Raji (cell line): ENCODE data around the gene FER1L5.

Source experiments
- POLR2A ChIP-seq: IDR thresholded peaks from 2 replicates; pipeline ENCODE4 v1.6.1; 2011; ENCODE audit warnings: low read depth, low read length, control low read depth; ENCODE audit not compliant: insufficient read depth

FER1L5 gene

DNA sequence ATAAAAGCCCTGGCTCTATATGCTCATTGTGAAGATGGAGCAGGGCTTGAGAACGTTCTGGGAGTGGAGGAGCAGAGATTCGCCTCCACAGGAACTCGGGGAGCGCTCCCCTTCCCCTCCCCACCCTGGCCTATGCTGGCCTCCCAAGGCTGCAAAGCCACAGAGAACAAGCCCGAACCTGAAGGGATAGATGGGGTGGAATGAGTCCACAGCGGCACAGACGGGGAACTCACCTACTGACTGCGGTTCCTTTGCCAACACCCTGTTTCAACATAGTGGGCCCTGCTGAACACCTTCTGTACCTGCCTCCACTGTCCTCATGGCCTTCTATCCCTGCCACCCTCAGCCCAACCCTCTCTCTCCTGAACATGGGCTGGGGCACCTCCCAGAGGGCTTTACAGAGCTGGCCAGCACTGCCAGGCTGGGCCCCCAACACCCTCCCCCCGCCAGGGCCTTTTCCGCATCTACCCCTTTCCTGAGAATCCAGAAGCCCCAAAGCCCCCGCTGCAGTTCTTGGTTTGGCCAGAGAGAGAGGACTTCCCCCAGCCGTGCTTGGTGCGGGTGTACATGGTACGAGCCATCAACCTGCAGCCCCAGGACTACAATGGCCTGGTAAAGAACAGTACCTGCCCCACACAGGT, 55.8 kb downstream of the FER1L5 start:
- no peak for TF ChIP-seq POLR2A

DNA sequence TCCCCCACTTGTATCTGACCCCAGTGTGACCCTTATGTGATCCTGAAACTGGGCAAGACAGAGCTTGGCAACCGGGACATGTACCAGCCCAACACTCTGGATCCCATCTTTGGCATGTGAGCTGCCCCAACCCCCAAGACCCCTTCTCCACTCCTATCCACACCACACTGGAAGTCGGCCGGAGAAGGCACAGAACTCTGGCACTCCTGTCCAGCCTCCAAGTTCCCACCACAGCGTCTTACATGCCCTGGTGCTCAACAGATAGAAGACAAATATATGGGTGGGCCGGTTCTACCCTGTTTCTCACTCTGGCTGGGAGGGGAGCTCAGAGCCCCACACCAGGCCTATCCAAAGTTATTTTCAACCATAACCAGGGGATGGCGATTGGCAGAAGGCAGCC, 56.5 kb downstream of the FER1L5 start:
- TF ChIP-seq POLR2A: no peak

DNA sequence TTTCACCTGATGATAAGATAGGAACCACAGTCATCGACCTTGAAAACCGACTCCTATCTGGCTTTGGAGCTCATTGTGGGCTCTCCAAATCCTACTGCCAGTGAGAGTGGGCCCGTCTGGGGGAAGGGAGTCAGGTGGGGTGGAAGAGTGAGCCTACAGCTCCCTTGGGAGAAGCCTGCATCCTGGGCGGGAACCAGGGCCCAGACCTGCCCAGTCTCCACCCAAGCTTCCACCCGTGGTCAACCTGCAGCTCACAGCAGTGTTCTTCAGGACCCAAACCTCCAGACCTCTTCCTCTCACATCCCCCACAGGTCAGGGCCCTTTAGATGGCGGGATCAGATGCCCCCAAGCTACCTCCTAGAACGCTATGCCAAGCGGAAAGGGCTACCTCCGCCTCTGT, 57.1 kb downstream of the FER1L5 start:
- no peak for TF ChIP-seq POLR2A

DNA sequence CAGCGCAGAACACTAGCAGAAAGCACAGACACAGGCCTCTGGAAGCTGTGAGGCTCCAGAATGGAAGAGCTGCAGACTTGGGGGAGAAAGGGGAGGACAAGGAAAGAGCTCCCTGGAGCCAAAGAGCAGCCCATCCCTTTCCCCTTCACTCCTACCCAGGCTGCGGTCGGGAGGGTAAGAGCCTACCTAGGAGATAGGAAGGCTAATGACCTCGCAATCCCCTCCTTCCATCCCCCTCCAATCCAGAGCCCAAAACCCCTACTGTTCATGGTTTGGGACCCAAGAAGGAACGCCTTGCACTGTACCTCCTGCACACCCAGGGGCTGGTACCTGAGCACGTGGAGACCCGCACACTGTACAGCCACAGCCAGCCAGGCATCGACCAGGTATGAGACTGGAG, 57.5 kb downstream of the FER1L5 start:
- no peak for TF ChIP-seq POLR2A

DNA sequence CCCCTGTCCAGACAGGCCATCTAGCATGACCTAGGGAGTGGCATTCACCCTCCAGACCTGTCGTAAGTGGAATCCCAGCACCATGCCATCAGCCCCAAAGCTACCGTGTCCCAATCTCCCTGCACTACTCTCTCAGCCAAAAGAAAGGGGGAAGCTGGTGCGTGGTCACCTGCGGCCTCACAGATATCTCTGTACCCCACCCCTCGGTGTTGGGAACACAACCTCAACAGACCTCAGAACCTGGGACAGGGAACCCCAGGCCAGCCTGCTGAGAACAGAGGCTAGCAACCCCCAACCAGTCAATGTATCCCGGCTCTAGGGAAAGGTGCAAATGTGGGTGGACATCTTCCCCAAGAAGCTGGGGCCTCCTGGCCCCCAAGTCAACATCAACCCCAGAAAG, 59.1 kb downstream of the FER1L5 start:
- TF ChIP-seq POLR2A: no peak

DNA sequence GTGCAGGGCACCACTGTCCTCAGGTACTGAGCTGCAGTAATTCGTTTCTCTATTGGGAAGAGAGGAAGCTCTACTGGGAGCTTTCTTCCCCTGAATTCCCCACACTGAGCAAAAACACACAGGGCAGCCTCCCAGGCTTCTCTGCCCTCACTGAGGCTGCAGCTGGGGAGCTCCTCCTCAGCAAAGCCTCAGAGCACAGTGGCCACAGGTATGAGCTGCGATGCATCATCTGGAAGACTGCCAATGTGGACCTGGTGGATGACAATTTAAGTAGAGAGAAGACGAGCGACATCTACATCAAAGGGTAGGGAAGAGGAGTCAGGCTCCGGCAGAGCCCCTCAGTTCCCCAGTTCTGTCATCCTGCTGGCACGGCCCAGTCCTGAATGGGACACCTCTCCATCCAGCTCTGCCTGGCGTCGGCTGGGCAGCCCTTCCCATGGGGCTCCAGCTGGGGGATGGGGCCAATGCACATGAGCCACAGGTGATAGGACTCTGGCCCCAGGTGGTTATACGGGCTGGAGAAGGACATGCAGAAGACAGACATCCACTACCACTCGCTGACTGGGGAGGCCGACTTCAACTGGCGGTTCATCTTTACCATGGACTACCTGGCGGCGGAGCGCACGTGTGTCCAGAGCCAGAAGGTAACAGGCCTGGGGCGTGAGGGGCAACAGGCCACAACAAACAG, 59.7 kb downstream of the FER1L5 start:
- TF ChIP-seq POLR2A: no peak

DNA sequence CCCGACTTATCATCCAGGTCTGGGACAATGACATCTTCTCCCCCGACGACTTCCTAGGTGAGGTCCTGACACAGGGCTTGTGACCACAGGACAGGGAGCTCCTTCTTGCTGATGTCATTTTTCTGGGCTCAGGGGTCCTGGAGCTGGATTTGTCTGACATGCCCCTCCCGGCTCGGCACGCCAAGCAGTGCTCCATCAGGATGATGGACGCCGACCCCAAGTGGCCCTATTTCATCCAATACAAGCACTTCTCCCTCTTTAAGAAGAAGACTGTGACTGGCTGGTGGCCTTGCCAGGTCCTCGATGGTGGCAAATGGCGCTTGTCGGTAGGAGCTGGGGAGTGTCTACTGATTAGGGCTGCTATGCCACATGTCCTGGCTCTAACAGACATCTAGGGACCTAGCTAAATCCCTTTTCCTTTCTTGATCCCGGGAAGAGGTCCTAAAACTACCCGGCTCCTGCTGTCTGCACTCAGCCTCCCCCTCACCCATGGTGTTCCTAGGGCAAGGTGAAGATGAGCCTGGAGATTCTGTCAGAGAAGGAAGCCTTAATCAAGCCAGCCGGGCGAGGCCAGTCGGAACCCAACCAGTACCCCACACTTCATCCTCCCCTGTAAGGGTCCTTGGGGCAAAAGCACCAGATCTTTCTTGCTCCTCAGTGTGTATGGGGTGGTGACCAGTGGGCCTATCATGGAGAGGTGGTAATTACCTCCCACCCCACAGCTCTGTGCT, 60.6 kb downstream of the FER1L5 start:
- no peak for TF ChIP-seq POLR2A

DNA sequence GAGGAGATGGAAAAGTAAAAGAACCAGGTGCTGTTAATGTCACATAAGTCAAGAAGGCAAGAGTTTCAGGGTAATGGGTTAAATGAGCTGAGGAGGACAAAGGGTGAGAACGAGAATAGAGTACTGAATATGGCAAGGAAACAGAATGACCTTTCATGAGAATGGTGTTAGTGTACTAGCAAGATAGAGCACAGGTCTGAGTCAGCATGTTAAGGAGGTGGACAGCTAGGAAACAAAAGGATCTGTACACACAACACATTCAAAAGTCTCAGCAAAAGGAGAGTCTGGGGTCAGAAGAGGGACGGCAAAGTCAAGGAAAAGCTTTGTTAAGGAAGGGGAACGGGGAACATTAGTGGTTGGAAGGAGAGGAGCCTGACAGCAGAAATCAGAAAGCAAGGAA, 68.4 kb downstream of the FER1L5 start:
- no peak for TF ChIP-seq POLR2A

DNA sequence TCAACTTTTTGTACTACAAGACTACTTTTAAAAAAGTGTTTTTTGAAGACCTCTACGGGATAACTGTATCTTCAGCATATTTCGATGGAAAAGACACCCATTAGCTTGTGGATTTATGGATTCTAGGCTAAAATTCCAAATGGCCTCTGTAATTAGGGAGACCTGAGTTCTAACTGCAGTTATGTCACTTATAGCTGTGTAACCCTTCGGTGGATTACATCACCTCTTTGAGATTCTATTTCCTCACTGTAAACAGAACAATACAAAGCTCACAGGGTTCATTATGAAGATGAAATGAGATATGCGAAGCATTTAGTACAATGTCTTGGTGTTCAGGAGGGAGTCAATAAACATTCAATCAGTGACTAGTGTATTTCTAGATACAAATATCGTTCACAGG, 73.1 kb downstream of the FER1L5 start:
- no peak for TF ChIP-seq POLR2A

DNA sequence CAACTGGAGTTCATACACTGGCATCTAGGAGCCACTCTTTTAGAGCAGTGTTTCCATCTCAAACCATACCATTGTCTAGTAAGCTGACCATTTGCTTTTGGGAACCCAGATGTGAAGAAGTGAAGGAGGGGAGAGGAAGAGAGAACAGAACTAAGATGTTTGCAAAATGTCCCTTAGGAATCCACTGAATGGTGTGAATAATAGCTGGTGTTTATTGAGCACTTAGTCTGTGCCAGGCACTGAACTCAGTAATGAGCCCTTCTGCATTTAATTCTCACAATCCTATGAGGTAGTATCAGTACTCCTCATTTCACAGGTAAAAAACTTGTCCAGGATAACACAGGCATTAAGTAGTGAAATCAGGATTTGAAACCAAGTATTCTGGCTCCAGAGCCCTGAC, 73.8 kb downstream of the FER1L5 start:
- no peak for TF ChIP-seq POLR2A

DNA sequence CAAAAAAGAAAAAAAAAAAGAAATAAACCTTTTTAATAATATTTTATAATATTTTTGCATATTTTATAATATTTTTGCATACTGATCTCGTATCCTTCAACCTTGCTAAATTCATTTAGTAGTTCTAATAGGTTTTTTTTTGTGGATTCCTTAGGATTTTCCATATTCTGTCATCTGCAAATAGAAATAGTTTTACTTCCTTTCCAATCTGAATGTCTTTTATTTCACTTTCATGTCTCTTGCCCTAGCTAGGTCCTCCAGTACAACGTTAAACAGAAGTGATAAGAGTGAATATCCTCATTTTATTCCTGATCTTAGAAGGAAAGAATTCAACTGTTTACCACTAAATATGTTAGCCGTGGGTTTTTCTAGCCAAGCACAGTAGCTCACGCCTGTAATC, 83.6 kb downstream of the FER1L5 start:
- TF ChIP-seq POLR2A: no peak

DNA sequence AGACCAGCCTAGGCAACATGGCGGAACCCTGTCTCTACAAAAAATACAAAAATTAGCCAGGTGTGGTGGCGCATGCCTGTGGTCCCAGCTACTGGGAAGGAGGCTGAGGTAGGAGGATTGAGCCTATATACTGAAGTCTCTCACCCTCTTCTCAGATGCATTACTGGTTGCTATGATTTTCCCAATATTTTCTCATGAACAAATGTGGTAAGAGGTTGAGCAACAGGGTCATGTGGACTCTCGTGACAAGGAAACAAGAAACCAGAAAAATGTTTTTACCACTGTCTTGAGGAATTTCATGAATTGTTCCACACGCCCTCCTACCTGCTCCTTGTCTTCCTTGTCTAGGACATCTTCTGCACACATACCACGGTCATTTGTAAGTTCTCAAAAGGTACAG, 84.9 kb downstream of the FER1L5 start:
- no peak for TF ChIP-seq POLR2A

DNA sequence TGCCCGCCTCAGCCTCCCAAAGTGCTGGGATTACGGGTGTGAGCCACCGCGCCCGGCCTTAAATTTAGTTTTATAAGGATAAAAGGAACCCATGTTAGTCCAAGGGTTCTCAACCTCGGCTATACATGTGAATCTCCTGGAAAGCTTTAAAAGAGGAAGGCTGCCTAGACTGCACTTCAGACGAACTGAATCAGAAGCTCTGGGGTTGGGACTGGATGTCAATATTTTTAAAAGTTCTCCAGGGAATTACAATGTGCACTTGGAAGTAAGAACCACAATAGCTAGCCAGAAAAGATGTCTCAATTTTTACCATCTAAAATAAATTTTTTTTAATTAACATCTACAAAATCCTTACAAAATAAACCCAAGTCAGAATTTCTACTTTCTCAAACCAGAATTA, 87.2 kb downstream of the FER1L5 start:
- no peak for TF ChIP-seq POLR2A

DNA sequence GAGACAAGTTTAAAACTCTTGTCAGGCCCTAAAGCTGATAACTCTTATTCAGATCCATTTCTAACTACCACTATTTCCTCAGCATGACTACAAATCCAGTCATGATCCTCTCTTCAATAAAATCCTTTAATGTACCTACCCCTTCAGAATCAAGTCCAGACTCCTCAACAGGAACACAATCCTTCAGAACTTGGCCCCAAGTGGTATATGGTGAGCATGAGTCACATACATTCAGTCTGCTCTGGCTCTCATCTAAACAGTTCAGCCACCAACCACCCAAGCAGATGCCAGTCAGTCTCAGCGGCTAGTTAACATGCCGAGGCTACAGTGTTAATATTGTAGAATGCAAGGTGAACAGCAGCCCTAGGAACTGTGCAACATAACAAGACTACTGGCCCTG, 87.6 kb downstream of the FER1L5 start:
- TF ChIP-seq POLR2A: no peak

DNA sequence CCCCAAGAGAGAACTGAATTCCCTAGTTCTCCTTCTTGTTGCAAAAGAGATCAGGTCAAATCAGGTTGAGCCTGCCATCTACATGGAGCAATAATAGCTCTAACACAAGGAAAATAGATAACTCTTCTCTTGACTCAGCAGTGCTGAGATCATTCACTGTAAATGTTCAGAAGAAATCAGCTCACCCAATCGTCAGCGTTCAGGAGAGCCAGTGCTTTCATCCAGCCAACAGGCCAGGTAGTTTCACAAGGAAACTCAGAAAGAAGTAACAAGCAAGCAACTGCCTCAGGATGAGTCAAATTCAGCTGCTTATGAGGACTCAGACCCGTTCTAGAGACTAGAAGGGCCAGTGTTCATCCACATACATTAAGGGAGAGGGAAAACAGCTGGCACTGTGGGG, 91.4 kb downstream of the FER1L5 start:
- no peak for TF ChIP-seq POLR2A

DNA sequence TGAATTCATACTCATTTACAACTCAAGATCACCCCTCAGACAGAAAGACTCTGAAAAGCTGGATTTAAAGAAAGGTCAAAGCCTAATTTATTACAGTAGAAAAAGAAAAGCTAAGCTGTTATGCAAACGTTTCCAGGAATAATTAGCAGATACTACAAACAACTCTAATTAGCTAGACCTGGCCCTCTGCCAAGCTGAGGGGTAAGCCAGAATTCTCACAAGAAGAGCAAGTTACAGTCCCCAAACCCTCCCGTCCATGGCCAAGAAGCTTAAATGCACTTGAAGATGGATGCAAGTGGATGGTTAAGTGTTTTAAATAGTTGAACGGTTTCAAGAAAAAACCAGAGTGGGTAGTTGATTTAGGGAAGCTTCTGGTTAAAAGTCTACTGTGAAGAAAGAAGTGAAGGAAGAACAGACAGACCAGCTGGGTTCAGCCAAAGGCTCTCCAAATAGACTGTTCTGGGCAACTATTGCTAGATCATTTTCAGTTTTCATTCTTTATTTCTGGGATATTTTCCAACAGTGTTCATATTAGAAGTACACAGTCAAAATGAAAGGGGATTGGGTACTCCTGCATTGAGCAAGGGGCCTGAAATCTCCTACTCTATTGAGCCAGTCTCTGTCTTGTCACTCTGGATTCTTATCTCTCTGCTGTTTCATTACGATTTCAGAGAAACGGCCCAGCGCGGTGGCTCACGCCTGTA, 92.5 kb downstream of the FER1L5 start:
- TF ChIP-seq POLR2A: no peak
